Hepatocyte (in vitro differentiated cells): ENCODE measurements around the gene ROBO1.

Source experiments
- CTCF ChIP-seq: fragments of 200-600 bp; sonication (generic); IDR thresholded peaks from 2 replicates; pipeline ENCODE4 v1.5.1; 2016; ENCODE audit warnings: antibody characterized with exemption, mild to moderate bottlenecking; ENCODE audit not compliant: poor library complexity
- EZH2phosphoT487 ChIP-seq: fragments of 200-600 bp; sonication (generic); IDR thresholded peaks from one replicate; pipeline ENCODE4 v1.6.1; 2018; ENCODE audit warnings: antibody characterized with exemption, mild to moderate bottlenecking, low read depth, moderate library complexity; ENCODE audit not compliant: unreplicated experiment, severe bottlenecking

- no peak for TF ChIP-seq EZH2phosphoT487
- TF ChIP-seq CTCF: no peak
These were observed 82.7 kb downstream of the ROBO1 start for GRCh38 chr3:79685108-79685507.
